Esophagus squamous epithelium (tissue), 5 donors: ENCODE results near the gene CABCOCO1. TPM values are rescaled to one million over a fixed set of nuclear protein-coding genes. Genes with fewer than 3 reads are reported as not detected.

Source experiments
- DNase-seq: peaks from one replicate; lab custom pipeline; 2025; lab: John Stamatoyannopoulos, UW
- H3K27ac ChIP-seq, 4 donors: fragments of 200-600 bp; sonication (generic); one replicate each; pipeline ENCODE4 v1.5.1; 2016 to 2019; ENCODE audit warnings: mild to moderate bottlenecking in 1 of 4
- H3K27me3 ChIP-seq, 4 donors: fragments of 200-600 bp; sonication (generic); 1 replicate in 3 of 4; 2 replicates in 1 of 4; pipeline versions ENCODE4 v1.5.1 to v1.6.0; 2017 to 2021; ENCODE audit warnings: antibody characterized with exemption in 1 of 4
- H3K36me3 ChIP-seq, 3 donors: fragments of 200-600 bp; sonication (generic); one replicate each; pipeline ENCODE4 v1.5.1; 2016 to 2019
- H3K4me1 ChIP-seq, 3 donors: fragments of 200-600 bp; sonication (generic); one replicate each; pipeline ENCODE4 v1.5.1; 2017 to 2019
- H3K4me3 ChIP-seq, 4 donors: fragments of 200-600 bp; sonication (generic); 1 replicate in 3 of 4; 2 replicates in 1 of 4; pipeline ENCODE4 v1.5.1; 2016 to 2019; ENCODE audit warnings: mild to moderate bottlenecking in 2 of 4, moderate library complexity in 1 of 4
- H3K9me3 ChIP-seq, 3 donors: fragments of 200-600 bp; sonication (generic); one replicate each; pipeline ENCODE4 v1.5.1; 2016 to 2019
- CTCF ChIP-seq, 6 experiments: fragments of 450-650 bp in 4 of 6; fragments of 200-600 bp in 2 of 6; sonication (generic) in 2 of 6; IDR thresholded peaks; one replicate each; pipeline ENCODE4 v1.5.1; 2016 to 2019; ENCODE audit warnings: antibody characterized with exemption in 6 of 6, mild to moderate bottlenecking in 4 of 6, moderate library complexity in 4 of 6
- POLR2A ChIP-seq, 4 donors: fragments of 450-650 bp; IDR thresholded peaks; one replicate each; pipeline ENCODE4 v1.6.1; 2017; ENCODE audit warnings: antibody characterized with exemption in 4 of 4, mild to moderate bottlenecking in 4 of 4, moderate library complexity in 3 of 4
- WGBS, 2 donors: methylation state at CpG; one replicate each; pipeline ENCODE4 v1.1.5; 2018; 5-methylcytosine and 5-hydroxymethylcytosine counted together
- intact Hi-C: fragments of 100-400 bp; cut with DNase I; formaldehyde crosslinking; loops from one replicate; pipeline ENCODE4 v1.15.0; 2022
- total RNA-seq, 4 donors: library from RNA; depleted of rRNA; stranded (reverse); fragments of >200 nt; gene quantifications; one replicate each; pipeline ENCODE4 v1.1.0, GENCODE V29; 2016
- donor health status: DM: yes; HTN: yes; CAD: no.

The CABCOCO1 gene
- total RNA-seq, 4 donors from 2014 or later, result 0.38 TPM; not detected in 3

DNA sequence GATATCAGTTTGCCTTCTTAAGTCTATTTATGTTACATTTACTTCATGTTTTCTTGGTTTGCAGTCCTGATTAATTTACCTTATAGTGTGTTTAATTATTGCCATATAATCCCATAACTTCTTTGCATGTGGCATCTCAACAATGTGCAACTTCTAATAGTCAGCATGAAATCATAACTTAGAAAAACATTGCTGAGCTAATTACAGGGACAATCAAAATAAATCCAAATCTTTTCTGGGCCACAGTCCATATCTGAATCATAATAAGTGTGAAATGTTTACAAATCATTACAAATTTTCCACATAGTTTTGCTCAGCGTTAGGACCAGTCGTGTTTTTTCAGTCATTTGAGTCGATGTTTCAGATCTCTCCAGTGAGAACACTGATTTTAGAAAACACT is 29.1 kb upstream of the CABCOCO1 start:
- peaks cover 0 to 32% (median 0%) of the 10 kb centered on the region in 3 donors for H3K4me1 ChIP-seq
- intact Hi-C loops, result no loop called here
- WGBS, 2 donors, result 31 to 46% methylated on average over 3 of the region's 3 CpGs
- DNase-seq, result no peak
- no peak overlapping the region for H3K4me3 ChIP-seq
- TF ChIP-seq POLR2A (IDR thresholded peaks at IDR 0.05) (no peak), CTCF (IDR thresholded peaks at IDR 0.05) (no peak)
- H3K27me3 ChIP-seq, result no peaks in the 10 kb centered on the region
- no peaks in the 10 kb centered on the region for H3K9me3 ChIP-seq
- no peaks in the 10 kb centered on the region for H3K36me3 ChIP-seq
- H3K27ac ChIP-seq, result no peak overlapping the region

DNA sequence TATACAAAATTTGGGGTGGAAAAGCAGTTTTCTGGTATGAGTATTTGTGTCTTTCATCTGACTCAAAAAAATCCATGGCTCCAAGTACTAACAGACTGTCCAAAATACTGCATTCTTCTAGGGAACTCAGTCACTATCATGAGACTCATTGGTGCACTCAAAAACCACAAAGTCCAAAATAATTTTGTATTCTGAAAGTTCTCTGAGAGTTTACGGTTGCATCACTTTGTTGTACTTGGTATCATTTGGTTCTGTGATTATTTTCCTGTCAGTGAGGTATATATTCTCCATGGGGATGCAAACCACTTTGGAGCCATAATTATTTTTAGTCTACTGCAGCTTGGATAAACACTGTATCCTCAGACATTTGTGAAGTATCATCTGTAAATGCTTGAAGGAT is 28.0 kb upstream of the CABCOCO1 start:
- TF ChIP-seq CTCF (IDR thresholded peaks at IDR 0.05) (no peak), POLR2A (IDR thresholded peaks at IDR 0.05) (no peak)
- intact Hi-C loops, result no loop called here
- Histone ChIP-seq H3K36me3 (no peaks in the 10 kb centered on the region), H3K4me3 (no peak overlapping the region), H3K27ac (no peak overlapping the region), H3K27me3 (no peaks in the 10 kb centered on the region), H3K9me3 (no peaks in the 10 kb centered on the region), H3K4me1 (peaks cover 0 to 25% (median 0%) of the 10 kb centered on the region in 3 donors)
- 73 to 80% methylated on average over 1 of the region's 1 CpG for WGBS, 2 donors
- no peak for DNase-seq

- peaks cover 0 to 25% (median 0%) of the 10 kb centered on the region in 3 donors for H3K4me1 ChIP-seq
- no peak for DNase-seq
- no peaks in the 10 kb centered on the region for H3K36me3 ChIP-seq
- no peaks in the 10 kb centered on the region for H3K27me3 ChIP-seq
- H3K27ac ChIP-seq, result peak overlapping the region in 1 of 4 donors; percentile 2
- no peaks in the 10 kb centered on the region for H3K9me3 ChIP-seq
- intact Hi-C loops, result no loop called here
- TF ChIP-seq CTCF (IDR thresholded peaks at IDR 0.05) (no peak), POLR2A (IDR thresholded peaks at IDR 0.05) (no peak)
- no peak overlapping the region for H3K4me3 ChIP-seq
- 37 to 54% methylated on average over 2 of the region's 2 CpGs for WGBS, 2 donors
These were observed 27.3 kb upstream of the CABCOCO1 start for GRCh38 chr10:61635471-61635870.

DNA sequence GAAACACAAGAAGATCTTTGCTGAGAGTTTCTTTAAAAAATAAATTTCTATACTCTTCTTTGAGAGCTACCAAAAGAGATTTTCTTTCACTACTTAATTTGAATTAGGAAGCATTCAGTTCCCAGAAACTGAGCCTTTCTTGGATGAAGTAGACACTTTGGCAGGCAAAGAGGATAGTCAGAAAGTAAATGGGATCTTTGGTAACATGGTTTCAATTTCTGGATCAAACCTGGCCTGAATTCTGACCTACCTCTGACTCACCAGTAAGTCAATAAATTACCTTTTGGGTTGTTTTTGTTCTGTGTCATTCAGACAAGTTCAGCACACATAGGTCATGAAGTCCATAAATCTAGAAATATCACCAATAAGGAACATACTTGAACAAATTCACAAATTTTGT is 26.8 kb upstream of the CABCOCO1 start:
- H3K36me3 ChIP-seq, result no peaks in the 10 kb centered on the region
- peaks cover 0 to 25% (median 0%) of the 10 kb centered on the region in 3 donors for H3K4me1 ChIP-seq
- no peaks in the 10 kb centered on the region for H3K9me3 ChIP-seq
- TF ChIP-seq CTCF (IDR thresholded peaks at IDR 0.05) (no peak), POLR2A (IDR thresholded peaks at IDR 0.05) (no peak)
- H3K27ac ChIP-seq, result peak overlapping the region in 1 of 4 donors; percentile 2
- intact Hi-C loops, result no loop called here
- no peak for DNase-seq
- no peaks in the 10 kb centered on the region for H3K27me3 ChIP-seq
- H3K4me3 ChIP-seq, result no peak overlapping the region

- H3K27me3 ChIP-seq, result no peaks in the 10 kb centered on the region
- H3K4me1 ChIP-seq, result peaks cover 0 to 28% (median 5%) of the 10 kb centered on the region in 3 donors
- no peak for TF ChIP-seq CTCF (IDR thresholded peaks at IDR 0.05)
- TF ChIP-seq POLR2A (IDR thresholded peaks at IDR 0.05), result no peak
- no peak for DNase-seq
- H3K36me3 ChIP-seq, result no peaks in the 10 kb centered on the region
- no peak overlapping the region for H3K27ac ChIP-seq
- WGBS, 2 donors, result 82 to 85% methylated on average over 4 of the region's 4 CpGs
- intact Hi-C loops, result no loop called here
- H3K9me3 ChIP-seq, result no peaks in the 10 kb centered on the region
- H3K4me3 ChIP-seq, result no peak overlapping the region
These were observed 22.8 kb upstream of the CABCOCO1 start for GRCh38 chr10:61639952-61640351.
